Measurements from ENCODE around the gene PDK1. TPM values are rescaled to one million over a fixed set of nuclear protein-coding genes. Genes with fewer than 3 reads are reported as not detected.

The PDK1 gene
- total RNA-seq, 1 experiment from 2014 or later = 74.7 TPM

- no peaks in the 10 kb centered on the region for H3K4me1 ChIP-seq (ENCODE audit: insufficient read depth, low read length)
- Mint-ChIP-seq H3K36me3 (ENCODE audit: insufficient read depth in 1 of 3, low read depth in 3 of 3) (peaks cover 0 to 4% (median 1%) of the 10 kb centered on the region in 3 experiments; a peak in 5 of 7 replicates), H3K27ac (no peak overlapping the region)
Measured at GRCh38 chr2:172634477-172634876, 78.6 kb downstream of the PDK1 start.

More at GRCh38 chr2:172634477-172634876, 78.6 kb downstream of the PDK1 start:
- no peaks in the 10 kb centered on the region for H4K20me1 ChIP-seq (ENCODE audit: control insufficient read depth, insufficient read depth, insufficient read length)
- no peak overlapping the region for H3T11ph ChIP-seq (ENCODE audit: low read length)
- no peak overlapping the region for H3K23ac ChIP-seq (ENCODE audit: insufficient read length, low read depth, low read length)
- no peak overlapping the region for H3K14ac ChIP-seq (ENCODE audit: insufficient read depth, low read length)
- no peak overlapping the region for H4K5ac ChIP-seq (ENCODE audit: insufficient read length, low read depth, low read length)
- H2AK5ac ChIP-seq (ENCODE audit: insufficient read length, low read length) = no peak overlapping the region
- no peaks in the 10 kb centered on the region for H3K79me1 ChIP-seq (ENCODE audit: insufficient read depth, low read depth, low read length, poor library complexity, severe bottlenecking)
- H3K27me3 ChIP-seq (ENCODE audit: insufficient read depth, low read length) = no peaks in the 10 kb centered on the region
- no peak overlapping the region for H2AFZ ChIP-seq (ENCODE audit: low read length)
- no peak overlapping the region for H2BK20ac ChIP-seq (ENCODE audit: low read depth, low read length, poor library complexity, severe bottlenecking)
- no peak overlapping the region for H2BK120ac ChIP-seq (ENCODE audit: low read depth, low read length, poor library complexity, severe bottlenecking)
- H4K8ac ChIP-seq (replicated peaks; ENCODE audit: insufficient read length, low read depth, low read length) = no peak overlapping the region
- H3K27me3 Mint-ChIP-seq (ENCODE audit: low read depth) = no peaks in the 10 kb centered on the region
- H3K4me2 ChIP-seq (ENCODE audit: insufficient read depth, insufficient read length, low read length) = no peak overlapping the region
- no CpG with 5 or more reads among the region's 3 CpGs for WGBS (ENCODE audit: extremely low coverage, insufficient read length, low lambda C conversion rate)
- H3K4me3 Mint-ChIP-seq = no peak overlapping the region
- H3K23me2 ChIP-seq (ENCODE audit: insufficient read length, low read depth, low read length, poor library complexity, severe bottlenecking) = no peaks in the 10 kb centered on the region
- no peak overlapping the region for H2BK5ac ChIP-seq (ENCODE audit: insufficient read length, low read length)
- H3K27ac ChIP-seq (ENCODE audit: insufficient read length, low read depth, low read length) = no peak overlapping the region
- H3K4me1 Mint-ChIP-seq = peaks cover 7 to 9% of the 10 kb centered on the region in 2 experiments
- H3K9me3 Mint-ChIP-seq = no peaks in the 10 kb centered on the region; a peak in 2 of 5 replicates
- H3K9me3 ChIP-seq (ENCODE audit: control insufficient read depth, low read depth, low read length) = no peaks in the 10 kb centered on the region
- TF ChIP-seq CTCF (conservative IDR thresholded peaks at IDR 0.05) = no peak
- H2BK15ac ChIP-seq (ENCODE audit: low read depth, low read length) = no peak overlapping the region
- no peak overlapping the region for H3K4ac ChIP-seq (ENCODE audit: low read depth, low read length)
- H3K9ac ChIP-seq (ENCODE audit: extremely low read depth, insufficient read length, low read length) = no peak overlapping the region
- no peak overlapping the region for H2BK12ac ChIP-seq (ENCODE audit: insufficient read length, low read depth, low read length)
- H4K91ac ChIP-seq (ENCODE audit: insufficient read length, low read depth, low read length) = no peak overlapping the region
- DNase-seq = no peak
- H3K79me2 ChIP-seq (ENCODE audit: insufficient read depth, low read length) = no peaks in the 10 kb centered on the region
- no peak overlapping the region for H3K18ac ChIP-seq (ENCODE audit: insufficient read length, low read depth, low read length)
- no peak overlapping the region for H3K56ac ChIP-seq (ENCODE audit: insufficient read length, low read depth, low read length)
